ENCODE results near the gene ATP2B2. TPM values are rescaled to one million over a fixed set of nuclear protein-coding genes. Genes with fewer than 3 reads are reported as not detected.

The ATP2B2 gene
- total and polyA plus RNA-seq, 2 of the 8 experiments (the other 6 are each of a cell fraction or from before 2014, with no cell fraction given): 0.14 to 1.2 TPM

DNA sequence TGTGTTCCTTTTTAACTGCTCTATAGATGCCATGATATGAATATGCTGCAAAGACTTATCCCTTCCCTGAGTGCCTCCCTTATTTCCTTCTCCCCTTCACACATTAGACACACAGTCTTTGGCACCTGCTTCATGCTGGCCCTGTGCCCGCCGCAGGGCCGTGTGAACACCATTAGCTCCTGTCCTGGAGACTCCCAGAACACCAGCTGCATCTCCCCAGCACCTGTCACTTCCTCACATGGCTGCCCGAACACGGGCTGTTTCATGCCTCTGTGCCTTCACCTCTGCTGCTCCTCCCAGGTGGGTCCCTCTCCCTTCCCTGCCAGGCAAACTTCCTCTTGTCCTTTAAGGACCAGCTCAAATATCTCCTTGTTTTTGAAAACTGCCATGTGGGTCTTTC, 144.0 kb downstream of the ATP2B2 start:
- POLR2A ChIA-PET (ENCODE audit: partially characterized antibody): no interaction called here
- H4K20me1 ChIP-seq (replicated peaks in 1 of 2; ENCODE audit: control insufficient read depth in 1 of 2, insufficient read depth in 2 of 2, low read length in 2 of 2): peaks cover 0 to 2% of the 10 kb centered on the region in 2 experiments
- no peaks in the 10 kb centered on the region for H3K79me2 ChIP-seq (ENCODE audit: control insufficient read depth in 1 of 2, insufficient read depth in 2 of 2, low read length in 2 of 2)
- H2AFZ ChIP-seq (ENCODE audit: low read length): no peak overlapping the region
- no peak overlapping the region for H2BK20ac ChIP-seq (ENCODE audit: low read length)
- H3K79me1 ChIP-seq (ENCODE audit: low read depth, low read length): no peaks in the 10 kb centered on the region
- peaks cover 0 to 1% (median 0%) of the 10 kb centered on the region in 4 experiments; a peak in 2 of 7 replicates for H3K4me1 ChIP-seq (replicated peaks in 1 of 4; ENCODE audit: control insufficient read depth in 3 of 4, insufficient read depth in 4 of 4, low read length in 3 of 4)
- no peak overlapping the region for H2BK15ac ChIP-seq (ENCODE audit: low read length)
- no peak overlapping the region; a peak in 1 of 4 replicates for H3K4me2 ChIP-seq (ENCODE audit: insufficient read depth in 1 of 2, low read depth in 2 of 2, low read length in 2 of 2)
- 0 out of 4 replicates have a peak, but pooled peaks cover 0 to 2% of the 10 kb centered on the region in 2 experiments for H3K9me3 ChIP-seq (ENCODE audit: insufficient read depth in 2 of 2, low read depth in 1 of 2, low read length in 1 of 2)
- peaks cover 4% of the 10 kb centered on the region; the same call in 1 of the 2 replicates for H3K23me2 ChIP-seq (ENCODE audit: low read depth, low read length)
- H3K18ac ChIP-seq (ENCODE audit: extremely low read depth, low read length): no peak overlapping the region
- H3K4me3 ChIP-seq (ENCODE audit: extremely low read depth in 1 of 4, insufficient read depth in 2 of 4, low read depth in 3 of 4, low read length in 4 of 4): no peak overlapping the region
- no peak overlapping the region for H3K4ac ChIP-seq (replicated peaks; ENCODE audit: insufficient read length, low read depth, low read length)
- H3K14ac ChIP-seq (ENCODE audit: insufficient read length): no peak overlapping the region
- no peak overlapping the region for H3K56ac ChIP-seq (replicated peaks; ENCODE audit: insufficient read length, low read depth, low read length)
- H3K36me3 ChIP-seq (ENCODE audit: control insufficient read depth in 2 of 4, insufficient read depth in 4 of 4, low read length in 3 of 4): no peaks in the 10 kb centered on the region
- 91% methylated on average over 5 of the region's 5 CpGs; no CpG with 5 or more reads in 1 of the 2 experiments for WGBS, 2 experiments (ENCODE audit: extremely low coverage in 1 of 2, insufficient coverage in 1 of 2, insufficient read length in 1 of 2, insufficient replicate concordance in 2 of 2, low coverage in 1 of 2, low lambda C conversion rate in 2 of 2, missing lambda C conversion rate in 1 of 2)
- H3K27ac ChIP-seq (ENCODE audit: low read depth, low read length): no peak overlapping the region
- no peak overlapping the region for H4K8ac ChIP-seq (ENCODE audit: extremely low read depth, insufficient read depth, low read length)
- no peak for FAIRE-seq
- no peak overlapping the region for H2AK5ac ChIP-seq (ENCODE audit: low read depth, low read length)
- H3K27me3 ChIP-seq (replicated peaks in 1 of 4; ENCODE audit: control insufficient read depth in 3 of 4, extremely low read depth in 1 of 4, insufficient read depth in 3 of 4, low read length in 3 of 4): no peaks in the 10 kb centered on the region
- H4K91ac ChIP-seq (replicated peaks; ENCODE audit: insufficient read length, low read length): no peak overlapping the region
- H2BK12ac ChIP-seq (ENCODE audit: low read depth, low read length): no peak overlapping the region
- no peak overlapping the region for H4K5ac ChIP-seq (ENCODE audit: insufficient read length, low read depth, low read length)
- no peak overlapping the region for H3K23ac ChIP-seq (ENCODE audit: insufficient read length)
- no peak overlapping the region for H2BK120ac ChIP-seq (replicated peaks; ENCODE audit: low read depth, low read length)
- H2BK5ac ChIP-seq (ENCODE audit: low read depth, low read length): no peak overlapping the region
- no peak overlapping the region for H3K9ac ChIP-seq (replicated peaks in 1 of 4; ENCODE audit: extremely low read depth in 1 of 4, low read depth in 3 of 4, low read length in 3 of 4)
- CTCF ChIA-PET (ENCODE audit: partially characterized antibody): interaction anchor here (0.8 to 5.0 kb wide), 7 partner anchors 10 to 75 kb away, joined by 3 to 16 read pairs (median 4); no protein-coding TSS in a partner anchor
- DNase-seq (ENCODE audit: low read depth in 1 of 2, low spot score in 2 of 2): no peak
- TF ChIP-seq TEAD4 (IDR thresholded peaks at IDR 0.05; ENCODE audit: low read depth, low read length): no peak
- TF ChIP-seq SP4 (IDR thresholded peaks at IDR 0.05; ENCODE audit: low read length): no peak
- TF ChIP-seq SRF (IDR thresholded peaks at IDR 0.05; ENCODE audit: low read depth, low read length): no peak
- TF ChIP-seq ZNF274 (IDR thresholded peaks at IDR 0.05; ENCODE audit: borderline replicate concordance, extremely low read depth, low read length): no peak
- no peak for TF ChIP-seq EZH2 (IDR thresholded peaks at IDR 0.05; ENCODE audit: low read depth, low read length, severe bottlenecking)
- no peak for TF ChIP-seq JUND (IDR thresholded peaks at IDR 0.05; ENCODE audit: low read length)
- TF ChIP-seq CBX8 (IDR thresholded peaks at IDR 0.05; ENCODE audit: borderline replicate concordance, low read depth, low read length): no peak

All from H1 (cell line).